GM21447 (cell line): Measurements from ENCODE around the gene HP.
"Not testable (repeated sequence)": the region's sequence is repeated elsewhere in the genome, so short reads cannot be mapped to it uniquely, and the experiment has no call there.

Source experiments
- ATAC-seq: cut with Tn5 transposase; IDR thresholded peaks from one replicate; pipeline ENCODE4 v1.9.1; 2021; ENCODE audit not compliant: unreplicated experiment

The HP gene

GRCh38 chr16:72054254-72054847 lies at the start of gene HP:
HP (plus strand) TSS chr16:72054505; CDS start chr16:72054653, 148 bp downstream.
- ATAC-seq, result not testable (repeated sequence)

GRCh38 chr16:72008065-72008423 lies 46.3 kb upstream of the HP start:
- not testable (repeated sequence) for ATAC-seq

DNA sequence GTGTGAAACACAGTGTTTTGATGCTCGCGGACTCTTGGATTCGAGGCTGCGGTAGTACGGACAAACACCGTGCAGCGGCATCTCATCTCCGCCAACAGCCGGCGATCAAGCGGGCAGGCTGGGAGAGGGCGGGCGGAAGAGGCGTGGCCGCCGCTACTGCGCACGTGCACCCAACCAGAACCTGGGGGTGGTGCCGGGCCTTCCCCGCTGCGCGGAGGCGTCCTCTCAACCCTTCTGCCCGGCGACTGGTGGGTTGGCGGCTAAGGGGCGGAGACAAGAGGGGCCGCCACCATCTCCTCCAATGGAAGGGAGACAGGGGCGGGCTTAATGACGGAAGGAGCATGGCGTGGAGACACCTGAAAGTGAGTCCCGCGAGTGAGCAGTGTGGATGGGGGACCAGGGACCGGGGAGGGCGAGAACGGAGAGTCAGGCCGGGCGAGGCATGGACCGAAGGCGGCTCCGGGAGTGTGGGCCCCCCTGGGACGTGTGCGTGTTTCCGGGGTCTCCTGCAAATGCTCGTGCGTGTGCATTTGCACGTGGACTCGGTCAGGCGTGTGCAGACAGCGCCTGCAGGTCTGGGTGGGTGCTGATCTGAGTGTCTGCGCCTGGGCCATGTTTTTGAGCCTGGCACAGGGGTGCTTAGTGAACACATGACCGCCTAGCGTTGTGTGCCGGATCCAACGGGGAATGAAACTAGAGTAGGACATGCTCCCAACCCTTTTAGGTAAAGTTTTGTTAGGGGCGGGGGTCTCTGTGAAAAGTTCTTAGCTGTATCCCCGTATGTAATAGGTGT lies 45.7 kb upstream of the HP start, which contains the start of gene DHODH:
Gene DHODH, plus strand, starts transcription at position 321 of the 793 bp plus-strand sequence. Its CDS starts 21 bp downstream, at position 342.
- peak; percentile 99 for ATAC-seq

DNA sequence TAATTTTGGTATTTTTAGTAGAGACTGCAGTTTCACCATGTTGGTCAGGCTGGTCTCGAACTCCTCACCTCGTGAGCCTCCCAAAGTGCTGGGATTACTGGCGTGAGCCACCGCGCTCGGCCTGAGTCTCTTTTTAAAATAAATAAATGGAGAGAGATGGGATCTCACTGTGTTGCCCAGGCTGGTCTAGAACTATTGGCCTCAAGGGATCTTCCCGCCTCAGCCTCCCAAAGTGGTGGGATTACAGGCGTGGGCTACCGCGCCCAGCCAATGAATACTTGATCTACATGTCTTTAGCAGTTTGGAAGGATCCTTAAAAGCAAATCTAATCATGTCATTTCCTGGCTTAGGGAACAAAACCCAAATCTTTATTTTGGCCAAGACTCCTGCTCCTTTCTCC lies 44.5 kb upstream of the HP start:
- ATAC-seq, result no peak

DNA sequence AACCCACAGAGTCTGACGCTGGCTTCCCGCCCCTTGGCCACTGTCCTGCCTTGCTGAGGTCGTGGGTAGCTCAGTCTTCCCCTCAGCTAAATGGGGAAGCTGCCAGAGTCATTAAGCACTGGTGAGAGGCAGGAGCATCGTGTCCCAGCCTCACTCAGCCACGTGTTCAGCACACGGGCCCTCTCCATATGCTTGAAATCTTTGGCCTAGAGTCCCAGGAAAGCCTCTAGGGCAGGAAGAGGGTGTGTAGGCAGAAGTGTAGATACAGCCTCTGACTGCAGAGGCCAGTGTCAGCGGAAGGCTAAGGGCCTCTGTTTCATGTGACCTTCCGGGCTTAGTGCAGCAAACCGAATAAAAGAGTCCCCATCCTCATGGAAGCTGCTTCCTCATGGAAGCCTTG lies 41.7 kb upstream of the HP start:
- no peak for ATAC-seq

DNA sequence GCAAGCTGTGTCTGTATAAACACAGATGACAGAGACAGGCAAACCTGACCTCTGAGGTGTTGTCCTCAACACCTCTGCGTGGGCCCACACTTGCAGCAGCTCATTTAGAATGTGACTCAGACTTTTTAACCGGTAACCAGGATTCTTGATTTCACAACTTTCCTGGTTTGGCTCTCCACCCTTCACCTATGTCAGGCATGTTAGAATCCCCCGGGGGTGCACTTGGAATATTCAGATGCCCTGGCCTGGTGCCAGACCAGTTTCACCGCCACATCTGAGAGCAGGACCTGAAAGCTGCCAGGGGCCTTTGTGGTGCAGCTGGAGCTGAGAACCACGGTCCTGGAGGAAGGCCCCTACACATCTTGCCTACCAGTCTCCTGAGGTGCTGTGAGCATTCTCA lies 40.9 kb upstream of the HP start:
- no peak for ATAC-seq

- no peak for ATAC-seq
Observed at GRCh38 chr16:72013888-72014581, 40.3 kb upstream of the HP start.

DNA sequence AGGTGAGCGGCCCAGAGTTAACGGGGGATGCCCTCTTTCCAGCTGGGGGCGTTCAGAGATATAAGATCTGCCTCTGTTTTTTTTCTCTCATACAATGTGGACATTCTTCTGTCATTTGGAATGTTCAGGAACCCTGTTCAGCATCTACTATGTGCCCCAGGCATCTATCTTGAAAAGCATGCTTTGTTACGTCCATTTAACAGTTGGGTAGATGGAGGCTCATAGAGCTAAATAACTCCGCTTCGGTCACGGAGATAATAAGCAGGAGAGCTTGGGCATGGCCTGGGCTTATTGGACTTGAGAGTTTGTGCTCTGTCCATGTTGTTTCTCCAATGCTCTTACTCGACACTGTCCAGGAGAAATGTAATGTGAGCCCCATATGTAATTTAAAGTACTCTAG lies 39.6 kb upstream of the HP start:
- no peak for ATAC-seq

DNA sequence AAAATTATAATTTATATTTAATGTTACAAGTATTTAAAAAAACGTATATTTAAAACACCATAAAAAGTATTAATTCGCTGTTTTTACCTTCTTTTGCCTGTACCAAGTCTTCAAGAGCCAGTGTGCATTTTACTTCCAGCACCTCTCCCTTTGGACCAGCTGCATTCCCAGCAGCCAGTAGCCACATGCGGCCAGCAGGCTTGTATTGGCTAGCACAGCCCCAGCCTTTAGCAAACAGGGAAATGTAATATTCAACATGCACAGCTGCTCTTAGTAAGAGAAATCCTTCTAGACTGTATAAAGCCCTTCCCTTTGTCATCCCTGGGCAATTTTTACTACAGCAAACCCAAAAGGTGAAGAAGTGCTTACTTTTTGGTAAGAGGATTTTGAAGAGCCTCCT lies 39.2 kb upstream of the HP start:
- no peak for ATAC-seq

DNA sequence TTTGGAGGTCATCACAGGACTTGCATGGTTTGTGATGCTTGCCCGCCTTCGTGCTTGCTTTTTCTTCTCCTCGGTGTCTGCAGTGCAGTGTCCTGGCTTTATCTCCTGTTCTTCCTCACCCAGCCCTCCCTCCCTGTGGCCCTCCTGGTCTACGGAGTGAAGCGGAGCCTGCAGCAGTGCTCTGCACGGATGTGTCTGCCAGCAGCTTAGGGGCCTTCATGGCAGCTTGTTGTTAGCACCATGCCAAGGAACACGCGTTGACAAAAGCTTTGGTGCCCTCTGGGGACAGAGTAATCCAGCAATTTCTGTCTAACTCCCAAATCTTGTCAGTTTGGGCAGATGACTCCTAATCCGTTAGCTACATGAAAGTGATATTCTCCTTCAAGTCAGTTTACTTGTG lies 35.8 kb upstream of the HP start:
- ATAC-seq, result no peak

DNA sequence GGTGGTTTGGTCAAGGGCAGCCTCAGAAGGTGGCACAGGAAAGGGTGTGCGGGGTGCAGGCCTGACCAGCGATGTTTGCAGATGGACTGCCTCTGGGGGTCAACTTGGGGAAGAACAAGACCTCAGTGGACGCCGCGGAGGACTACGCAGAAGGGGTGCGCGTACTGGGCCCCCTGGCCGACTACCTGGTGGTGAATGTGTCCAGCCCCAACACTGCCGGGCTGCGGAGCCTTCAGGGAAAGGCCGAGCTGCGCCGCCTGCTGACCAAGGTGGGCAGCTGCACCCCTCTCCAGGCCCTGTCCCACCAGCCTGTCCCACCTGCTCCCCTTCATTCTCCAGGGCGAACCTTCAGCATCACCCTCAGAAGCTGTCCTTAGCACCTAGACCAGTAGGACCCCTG lies 33.3 kb upstream of the HP start:
- no peak for ATAC-seq

- ATAC-seq, result no peak
Observed at GRCh38 chr16:72022127-72022526, 32.2 kb upstream of the HP start.

DNA sequence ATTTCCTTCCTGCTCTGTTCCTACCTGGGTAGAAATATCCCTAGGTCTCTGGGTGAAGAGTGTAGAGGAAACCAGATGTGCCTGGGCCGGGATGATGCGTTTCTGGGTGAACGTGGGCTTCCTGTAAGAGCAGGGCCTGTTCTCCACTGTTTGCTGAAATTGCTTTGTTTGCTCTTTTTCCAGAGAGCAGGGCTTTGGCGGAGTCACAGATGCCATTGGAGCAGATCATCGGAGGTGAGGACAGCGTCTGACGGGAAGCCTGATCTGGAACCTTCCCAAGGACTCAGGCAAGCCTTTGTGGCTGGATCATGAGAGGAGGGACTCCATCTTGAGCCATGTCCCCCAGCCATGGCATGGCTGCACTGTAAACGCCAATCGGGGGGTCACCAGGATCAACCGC lies 30.3 kb upstream of the HP start:
- no peak for ATAC-seq

DNA sequence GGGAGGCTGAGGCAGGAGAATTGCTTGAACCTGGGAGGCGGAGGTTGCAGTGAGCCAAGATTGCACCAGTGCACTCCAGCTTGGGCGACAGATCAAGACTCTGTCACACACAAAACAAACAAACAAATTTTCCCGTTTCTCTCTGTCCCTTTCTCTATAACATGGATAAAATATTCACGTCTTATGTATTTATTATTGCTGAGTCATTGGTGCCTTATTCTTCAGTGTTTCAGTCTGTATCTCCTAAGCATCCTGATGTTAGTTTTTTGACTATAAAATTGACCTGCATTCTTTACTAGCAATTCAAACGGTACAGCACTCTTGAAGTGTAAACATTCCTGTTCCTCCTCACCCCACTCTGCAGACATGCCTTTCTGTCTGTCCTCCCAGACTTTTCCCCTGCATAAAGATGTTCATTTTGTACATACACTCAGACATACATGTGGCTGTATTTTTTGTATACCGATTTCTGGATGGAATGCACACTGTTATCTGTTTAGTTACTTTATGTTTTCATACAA lies 29.4 kb upstream of the HP start:
- ATAC-seq, result no peak

- ATAC-seq, result no peak
Observed at GRCh38 chr16:72025404-72026114, 28.7 kb upstream of the HP start.

GRCh38 chr16:72027669-72028378 lies 26.5 kb upstream of the HP start:
- no peak for ATAC-seq

DNA sequence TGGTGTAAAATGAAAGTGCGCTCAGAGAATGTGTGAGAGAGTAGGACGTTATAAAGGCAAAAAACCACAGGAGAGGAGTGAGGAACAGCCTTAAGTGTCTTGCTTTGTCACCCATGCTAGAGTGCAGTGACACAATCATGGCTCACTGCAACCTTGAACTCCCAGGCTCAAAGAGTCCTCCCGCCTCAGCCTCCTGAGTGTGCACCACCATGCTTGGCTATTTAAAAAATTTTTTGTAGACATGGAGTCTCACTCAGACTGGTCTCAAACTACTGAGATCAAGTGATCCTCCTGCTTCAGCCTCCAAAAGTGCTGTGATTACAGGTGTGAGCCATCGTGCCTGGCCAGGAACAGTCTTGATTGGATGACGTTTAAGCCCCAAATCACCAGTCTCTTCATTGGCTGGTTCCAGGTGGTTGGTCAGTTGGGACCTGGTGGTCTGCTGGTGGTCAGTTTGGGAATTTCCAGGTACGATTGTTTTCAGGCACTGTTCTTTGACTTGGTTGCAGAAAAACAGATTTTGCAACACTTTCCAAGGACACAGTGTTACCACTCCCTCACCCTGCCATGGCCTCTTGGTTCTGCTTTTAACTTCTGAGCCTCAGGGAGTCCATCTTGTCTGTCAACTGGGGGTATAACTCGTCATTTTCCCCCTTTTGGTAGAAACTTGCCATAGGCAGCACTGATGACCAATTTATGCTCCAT lies 24.6 kb upstream of the HP start:
- no peak for ATAC-seq

DNA sequence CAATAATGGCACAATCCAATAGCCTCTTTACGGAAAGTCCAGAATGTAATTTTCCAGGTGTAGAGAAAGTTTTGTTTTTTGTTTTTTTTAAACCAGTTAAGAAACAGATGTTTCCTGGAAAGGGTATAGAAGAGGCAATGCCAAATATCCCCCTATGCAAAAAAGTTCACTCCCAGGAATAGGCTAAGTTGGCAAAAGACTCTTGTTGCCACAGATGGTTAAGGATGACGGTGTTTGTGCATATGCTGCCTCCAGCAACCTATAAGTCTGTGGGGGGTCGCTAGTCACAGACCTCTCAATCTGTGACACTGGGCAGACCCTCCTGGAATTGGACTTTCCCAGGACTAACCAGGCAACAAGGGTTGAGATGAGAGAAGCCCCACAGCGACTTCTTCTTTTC lies 20.9 kb upstream of the HP start:
- no peak for ATAC-seq

DNA sequence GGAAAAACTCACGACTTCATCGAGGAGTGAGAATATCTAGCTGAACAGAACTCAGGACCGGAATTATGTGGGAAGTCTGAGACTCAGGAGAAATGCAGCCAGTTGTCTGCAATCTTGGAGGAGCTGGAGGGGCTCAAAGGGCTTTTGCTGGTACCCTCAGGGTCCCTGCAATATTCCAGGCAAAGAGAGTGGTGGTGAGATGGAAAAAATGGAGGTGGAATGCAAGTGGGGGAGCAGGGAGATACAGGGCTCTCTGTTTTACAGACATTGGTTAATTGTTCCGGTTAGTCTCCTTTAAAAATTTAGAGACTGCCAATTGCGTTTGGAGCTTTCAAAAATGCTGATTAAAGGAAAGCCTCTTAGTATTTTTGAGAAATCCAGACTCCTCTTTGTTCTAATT lies 18.2 kb upstream of the HP start:
- ATAC-seq, result no peak

DNA sequence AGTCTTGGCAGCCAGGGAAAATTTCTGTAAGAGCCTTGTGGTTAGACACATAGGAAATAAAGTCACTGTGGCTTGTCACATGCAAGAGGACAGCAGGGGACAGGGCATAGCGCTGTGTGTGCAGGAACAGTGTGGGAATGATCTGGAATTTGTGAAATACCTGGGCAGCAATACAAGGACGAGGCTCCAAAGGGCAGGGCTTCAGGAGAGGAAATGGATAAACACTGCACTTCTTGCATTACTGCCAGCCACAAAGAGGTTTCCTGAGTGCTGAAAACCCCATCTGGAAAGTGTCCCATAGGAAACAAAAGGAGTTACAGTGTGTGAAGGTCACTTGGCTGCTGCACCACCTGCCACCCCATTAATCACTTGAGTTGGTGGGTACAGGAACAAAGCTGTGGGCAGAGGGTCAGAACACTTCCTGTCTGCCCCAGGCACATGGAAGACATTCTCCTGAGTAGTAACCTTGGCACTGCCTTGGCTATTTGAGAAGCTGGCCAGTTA lies 12.1 kb upstream of the HP start:
- no peak for ATAC-seq
